ENCODE results near the gene ATP1A1. TPM values are rescaled to one million over a fixed set of nuclear protein-coding genes. Genes with fewer than 3 reads are reported as not detected.

Gene ATP1A1
- total RNA-seq, 3 donors from 2014 or later (not counting 1 experiment from before 2014, with no cell fraction given), result 134 to 144 (median 140) TPM

GRCh38 chr1:116426401-116426800, 53.4 kb downstream of the ATP1A1 start:
- no peak overlapping the region for H3K4me3 Mint-ChIP-seq
- no peak overlapping the region for H3K27ac Mint-ChIP-seq
- Histone ChIP-seq H3K4me1 (ENCODE audit: control insufficient read depth, insufficient read depth, low read length) (no peaks in the 10 kb centered on the region), H3K4me3 (ENCODE audit: low read length) (no peak overlapping the region), H3K27ac (ENCODE audit: low read length) (no peak overlapping the region), H3K27me3 (ENCODE audit: control insufficient read depth, insufficient read depth, low read length) (no peaks in the 10 kb centered on the region), H3K36me3 (ENCODE audit: control insufficient read depth, insufficient read depth, low read length) (no peaks in the 10 kb centered on the region), H3K9me3 (ENCODE audit: control insufficient read depth, insufficient read depth, low read length) (no peaks in the 10 kb centered on the region)
- ATAC-seq, result no peak
- intact Hi-C loops (cut with micrococcal nuclease), result no loop called here
- 92% methylated on average over 9 of the region's 9 CpGs for WGBS (ENCODE audit: insufficient coverage)
- H3K4me1 Mint-ChIP-seq, result no peaks in the 10 kb centered on the region
- no peaks in the 10 kb centered on the region for H3K9me3 Mint-ChIP-seq
- TF ChIP-seq, protein P1, sequence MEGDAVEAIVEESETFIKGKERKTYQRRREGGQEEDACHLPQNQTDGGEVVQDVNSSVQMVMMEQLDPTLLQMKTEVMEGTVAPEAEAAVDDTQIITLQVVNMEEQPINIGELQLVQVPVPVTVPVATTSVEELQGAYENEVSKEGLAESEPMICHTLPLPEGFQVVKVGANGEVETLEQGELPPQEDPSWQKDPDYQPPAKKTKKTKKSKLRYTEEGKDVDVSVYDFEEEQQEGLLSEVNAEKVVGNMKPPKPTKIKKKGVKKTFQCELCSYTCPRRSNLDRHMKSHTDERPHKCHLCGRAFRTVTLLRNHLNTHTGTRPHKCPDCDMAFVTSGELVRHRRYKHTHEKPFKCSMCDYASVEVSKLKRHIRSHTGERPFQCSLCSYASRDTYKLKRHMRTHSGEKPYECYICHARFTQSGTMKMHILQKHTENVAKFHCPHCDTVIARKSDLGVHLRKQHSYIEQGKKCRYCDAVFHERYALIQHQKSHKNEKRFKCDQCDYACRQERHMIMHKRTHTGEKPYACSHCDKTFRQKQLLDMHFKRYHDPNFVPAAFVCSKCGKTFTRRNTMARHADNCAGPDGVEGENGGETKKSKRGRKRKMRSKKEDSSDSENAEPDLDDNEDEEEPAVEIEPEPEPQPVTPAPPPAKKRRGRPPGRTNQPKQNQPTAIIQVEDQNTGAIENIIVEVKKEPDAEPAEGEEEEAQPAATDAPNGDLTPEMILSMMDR (IDR thresholded peaks at IDR 0.05), result no peak
- no peaks in the 10 kb centered on the region for H3K36me3 Mint-ChIP-seq
- H3K27me3 Mint-ChIP-seq (ENCODE audit: low read depth in 2 of 2), result peaks cover 6 to 8% of the 10 kb centered on the region in 2 donors
- DNase-seq, result no peak

- Mint-ChIP-seq H3K4me1 (no peaks in the 10 kb centered on the region), H3K9me3 (no peaks in the 10 kb centered on the region), H3K36me3 (no peaks in the 10 kb centered on the region), H3K27me3 (ENCODE audit: low read depth in 2 of 2) (peaks cover 6% of the 10 kb centered on the region in 2 donors), H3K4me3 (no peak overlapping the region), H3K27ac (no peak overlapping the region)
- DNase-seq (no peak), ATAC-seq (no peak)
- WGBS (ENCODE audit: insufficient coverage), result 90% methylated on average over 6 of the region's 6 CpGs
- Histone ChIP-seq H3K4me3 (ENCODE audit: low read length) (no peak overlapping the region), H3K9me3 (ENCODE audit: control insufficient read depth, insufficient read depth, low read length) (no peaks in the 10 kb centered on the region), H3K27me3 (ENCODE audit: control insufficient read depth, insufficient read depth, low read length) (no peaks in the 10 kb centered on the region), H3K36me3 (ENCODE audit: control insufficient read depth, insufficient read depth, low read length) (no peaks in the 10 kb centered on the region), H3K4me1 (ENCODE audit: control insufficient read depth, insufficient read depth, low read length) (no peaks in the 10 kb centered on the region), H3K27ac (ENCODE audit: low read length) (no peak overlapping the region)
- intact Hi-C loops (cut with micrococcal nuclease), result no loop called here
- TF ChIP-seq, protein P1 (IDR thresholded peaks at IDR 0.05), result no peak
These were observed 55.5 kb downstream of the ATP1A1 start for GRCh38 chr1:116428576-116428975.

DNA sequence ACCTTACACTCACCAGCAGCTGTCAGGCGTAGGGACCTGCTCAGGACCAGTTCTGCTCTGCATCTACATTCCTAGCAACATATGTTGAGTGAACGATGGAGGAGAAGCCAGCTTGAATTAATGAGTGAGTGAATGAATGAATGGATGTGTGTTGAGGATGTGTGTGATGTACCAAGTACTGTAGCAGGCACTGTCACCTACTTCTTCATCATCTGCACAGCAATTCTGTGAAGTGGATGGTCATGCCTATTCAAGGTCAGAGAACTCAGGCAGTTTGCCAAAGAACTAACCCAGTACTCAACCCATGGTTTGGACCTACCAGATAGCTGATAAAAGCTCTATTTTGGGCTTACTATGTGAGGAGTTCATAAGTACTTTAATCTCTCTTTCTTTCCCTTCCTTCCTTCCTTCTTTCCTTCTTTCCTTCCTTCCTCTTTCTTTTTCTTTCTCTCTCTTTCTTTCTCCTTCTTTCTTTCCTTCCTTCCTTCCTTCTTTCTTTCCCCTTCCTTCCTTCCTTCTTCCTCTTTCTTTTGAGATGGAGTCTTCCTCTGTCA, 56.9 kb downstream of the ATP1A1 start:
- Mint-ChIP-seq H3K9me3 (no peaks in the 10 kb centered on the region), H3K4me1 (no peaks in the 10 kb centered on the region), H3K27me3 (ENCODE audit: low read depth in 2 of 2) (no peaks in the 10 kb centered on the region), H3K4me3 (no peak overlapping the region), H3K27ac (no peak overlapping the region), H3K36me3 (no peaks in the 10 kb centered on the region)
- Histone ChIP-seq H3K9me3 (ENCODE audit: control insufficient read depth, insufficient read depth, low read length) (no peaks in the 10 kb centered on the region), H3K27me3 (ENCODE audit: control insufficient read depth, insufficient read depth, low read length) (no peaks in the 10 kb centered on the region), H3K27ac (ENCODE audit: low read length) (no peak overlapping the region), H3K4me1 (ENCODE audit: control insufficient read depth, insufficient read depth, low read length) (no peaks in the 10 kb centered on the region), H3K36me3 (ENCODE audit: control insufficient read depth, insufficient read depth, low read length) (no peaks in the 10 kb centered on the region), H3K4me3 (ENCODE audit: low read length) (no peak overlapping the region)
- ATAC-seq (no peak), DNase-seq (no peak)
- TF ChIP-seq, protein P1 (IDR thresholded peaks at IDR 0.05), result no peak
- WGBS (ENCODE audit: insufficient coverage), result 89% methylated on average over 1 of the region's 2 CpGs
- intact Hi-C loops (cut with micrococcal nuclease), result no loop called here

DNA sequence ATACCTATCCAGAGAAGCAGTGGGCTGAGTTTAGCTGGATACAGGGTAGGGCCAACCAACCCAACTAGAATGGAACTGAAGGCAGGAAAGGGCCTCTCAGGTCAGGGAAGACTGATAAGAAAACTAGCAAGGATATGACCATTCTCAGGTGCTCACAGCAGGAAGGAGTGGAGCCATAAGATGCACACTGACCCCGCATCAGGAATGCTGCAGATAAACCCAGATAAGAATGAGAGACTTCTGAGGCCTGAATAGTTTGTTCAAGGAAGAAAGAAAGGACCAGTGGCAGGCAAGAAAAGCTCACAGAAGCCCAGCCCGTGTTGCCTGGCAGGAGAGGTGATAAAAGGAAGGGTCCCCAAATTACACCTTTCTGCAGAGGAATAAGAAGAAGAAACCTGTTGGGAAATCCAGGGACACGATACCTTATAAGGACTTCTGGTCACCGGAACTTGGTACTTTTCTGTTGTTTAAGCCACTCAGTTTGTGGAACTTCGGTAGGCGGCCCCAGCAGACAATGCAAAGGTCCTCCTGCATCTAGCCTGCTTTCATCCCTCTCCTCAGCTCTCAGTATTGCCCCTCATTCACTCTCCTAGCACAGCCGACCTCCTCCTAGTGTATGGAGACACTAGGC, 58.9 kb downstream of the ATP1A1 start:
- ATAC-seq, result no peak
- H3K36me3 Mint-ChIP-seq, result no peaks in the 10 kb centered on the region
- intact Hi-C loops (cut with micrococcal nuclease), result no loop called here

More for the DNA sequence above, 58.9 kb downstream of the ATP1A1 start:
- TF ChIP-seq, protein P1 (IDR thresholded peaks at IDR 0.05), result no peak
- no peak overlapping the region for H3K4me3 Mint-ChIP-seq
- H3K27me3 Mint-ChIP-seq (ENCODE audit: low read depth in 2 of 2), result no peaks in the 10 kb centered on the region
- no peaks in the 10 kb centered on the region for H3K9me3 Mint-ChIP-seq
- DNase-seq, result no peak
- Histone ChIP-seq H3K27ac (ENCODE audit: low read length) (no peak overlapping the region), H3K9me3 (ENCODE audit: control insufficient read depth, insufficient read depth, low read length) (no peaks in the 10 kb centered on the region), H3K4me3 (ENCODE audit: low read length) (no peak overlapping the region), H3K4me1 (ENCODE audit: control insufficient read depth, insufficient read depth, low read length) (no peaks in the 10 kb centered on the region), H3K36me3 (ENCODE audit: control insufficient read depth, insufficient read depth, low read length) (no peaks in the 10 kb centered on the region), H3K27me3 (ENCODE audit: control insufficient read depth, insufficient read depth, low read length) (no peaks in the 10 kb centered on the region)
- 82% methylated on average over 7 of the region's 7 CpGs for WGBS (ENCODE audit: insufficient coverage)
- H3K27ac Mint-ChIP-seq, result no peak overlapping the region
- H3K4me1 Mint-ChIP-seq, result no peaks in the 10 kb centered on the region

Data from natural killer cell (primary cell).